RWPE2 (cell line): ENCODE data around the gene NAPG.

Experiments used
- ATAC-seq: fragments of 200-7000 bp; cut with Tn5 transposase; 3 replicates; pipeline ENCODE4 v1.9.1; 2021; ENCODE audit warnings: low read depth
- DNase-seq: peaks from one replicate; pipeline ENCODE4 v3.0.0-alpha.2; 2020; ENCODE audit warnings: low spot score
- H3K27ac ChIP-seq: fragments of 450-650 bp; 2 replicates; pipeline ENCODE4 v1.5.1; 2017; ENCODE audit warnings: mild to moderate bottlenecking; ENCODE audit not compliant: poor library complexity, severe bottlenecking
- H3K27me3 ChIP-seq: fragments of 250-450 bp; sonication (Bioruptor Pico); 2 replicates; pipeline ENCODE4 v1.5.1; 2021; ENCODE audit warnings: mild to moderate bottlenecking, moderate library complexity; ENCODE audit not compliant: insufficient read depth, poor library complexity, severe bottlenecking
- H3K36me3 ChIP-seq: fragments of 250-450 bp; sonication (Bioruptor Pico); 2 replicates; pipeline ENCODE4 v1.5.1; 2020; ENCODE audit warnings: low read depth, mild to moderate bottlenecking, moderate library complexity
- H3K4me1 ChIP-seq: fragments of 250-450 bp; sonication (Bioruptor Pico); 2 replicates; pipeline ENCODE4 v1.5.1; 2021; ENCODE audit warnings: mild to moderate bottlenecking, moderate library complexity; ENCODE audit not compliant: insufficient read depth, poor library complexity, severe bottlenecking
- H3K4me3 ChIP-seq: fragments of 250-450 bp; sonication (Bioruptor Pico); 2 replicates; pipeline ENCODE4 v1.5.1; 2021; ENCODE audit warnings: mild to moderate bottlenecking, moderate library complexity; ENCODE audit not compliant: severe bottlenecking
- H3K9me3 ChIP-seq: fragments of 250-450 bp; sonication (Bioruptor Pico); 2 replicates; pipeline ENCODE4 v1.5.1; 2021; ENCODE audit warnings: mild to moderate bottlenecking, moderate library complexity; ENCODE audit not compliant: severe bottlenecking
- TF ChIP-seq, protein P1 (sequence below): fragments of 450-650 bp; IDR thresholded peaks from one replicate; pipeline ENCODE4 v1.5.1; 2017; ENCODE audit warnings: mild to moderate bottlenecking, moderate library complexity; ENCODE audit not compliant: poor library complexity, severe bottlenecking

Gene NAPG

DNA sequence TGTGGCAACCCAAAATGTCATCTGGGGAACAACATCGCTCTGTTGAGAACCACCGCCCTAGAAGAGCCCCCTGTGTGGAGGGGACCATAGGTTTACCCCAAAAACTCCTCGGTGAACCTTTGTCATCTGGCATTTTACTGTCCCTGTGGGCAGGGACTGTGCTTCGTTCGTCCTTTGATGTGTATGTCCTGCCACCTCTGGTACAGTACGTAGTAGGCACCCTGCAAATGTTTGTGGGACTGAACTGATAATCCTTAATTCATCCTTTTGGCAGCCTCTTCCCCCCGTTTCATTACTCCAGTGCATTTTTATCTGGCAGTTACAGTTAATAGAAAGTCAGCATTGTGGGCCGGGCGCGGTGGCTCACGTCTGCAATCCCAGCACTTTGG is 728 bp downstream of the NAPG start:
- DNase-seq (no peak), ATAC-seq (0 out of 3 replicates have a peak, but pooled peaks have one; percentile 3)
- Histone ChIP-seq H3K27ac (peak overlapping the region; percentile 64), H3K9me3 (no peaks in the 10 kb centered on the region), H3K36me3 (peaks cover 9% of the 10 kb centered on the region), H3K27me3 (no peaks in the 10 kb centered on the region), H3K4me3 (peak overlapping the region; percentile 59), H3K4me1 (peaks cover 13% of the 10 kb centered on the region)
- TF ChIP-seq, protein P1, sequence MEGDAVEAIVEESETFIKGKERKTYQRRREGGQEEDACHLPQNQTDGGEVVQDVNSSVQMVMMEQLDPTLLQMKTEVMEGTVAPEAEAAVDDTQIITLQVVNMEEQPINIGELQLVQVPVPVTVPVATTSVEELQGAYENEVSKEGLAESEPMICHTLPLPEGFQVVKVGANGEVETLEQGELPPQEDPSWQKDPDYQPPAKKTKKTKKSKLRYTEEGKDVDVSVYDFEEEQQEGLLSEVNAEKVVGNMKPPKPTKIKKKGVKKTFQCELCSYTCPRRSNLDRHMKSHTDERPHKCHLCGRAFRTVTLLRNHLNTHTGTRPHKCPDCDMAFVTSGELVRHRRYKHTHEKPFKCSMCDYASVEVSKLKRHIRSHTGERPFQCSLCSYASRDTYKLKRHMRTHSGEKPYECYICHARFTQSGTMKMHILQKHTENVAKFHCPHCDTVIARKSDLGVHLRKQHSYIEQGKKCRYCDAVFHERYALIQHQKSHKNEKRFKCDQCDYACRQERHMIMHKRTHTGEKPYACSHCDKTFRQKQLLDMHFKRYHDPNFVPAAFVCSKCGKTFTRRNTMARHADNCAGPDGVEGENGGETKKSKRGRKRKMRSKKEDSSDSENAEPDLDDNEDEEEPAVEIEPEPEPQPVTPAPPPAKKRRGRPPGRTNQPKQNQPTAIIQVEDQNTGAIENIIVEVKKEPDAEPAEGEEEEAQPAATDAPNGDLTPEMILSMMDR, result no peak

GRCh38 chr18:10528439-10528838 is 2.6 kb downstream of the NAPG start:
- no peak for ATAC-seq
- H3K4me3 ChIP-seq, result no peak overlapping the region
- no peaks in the 10 kb centered on the region for H3K9me3 ChIP-seq
- DNase-seq, result no peak
- H3K36me3 ChIP-seq, result peaks cover 28% of the 10 kb centered on the region
- no peak overlapping the region for H3K27ac ChIP-seq
- H3K4me1 ChIP-seq, result peaks cover 13% of the 10 kb centered on the region
- H3K27me3 ChIP-seq, result no peaks in the 10 kb centered on the region
- TF ChIP-seq, protein P1, result no peak

DNA sequence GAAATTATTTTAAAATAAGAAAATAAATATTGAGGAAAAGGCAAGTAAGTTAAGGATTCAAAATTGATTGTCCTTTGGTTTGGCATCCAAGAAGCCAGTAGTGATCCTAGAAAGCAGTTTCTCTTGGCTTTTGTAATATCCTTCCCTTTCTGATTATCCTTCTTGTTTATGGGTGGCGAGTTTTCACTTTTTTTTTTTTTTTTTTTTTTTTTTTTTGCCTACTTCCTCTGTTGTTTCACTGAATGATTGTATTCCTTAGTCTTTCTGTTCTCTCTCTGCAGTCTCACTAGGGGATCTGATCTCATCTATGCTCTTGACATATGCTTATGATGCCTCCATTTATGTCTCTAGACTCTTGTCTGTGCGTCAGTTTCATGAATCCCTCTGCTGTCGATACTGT is 4.2 kb downstream of the NAPG start:
- TF ChIP-seq, protein P1, result no peak
- ATAC-seq (no peak), DNase-seq (no peak)
- no peak overlapping the region for H3K4me3 ChIP-seq
- no peak overlapping the region for H3K27ac ChIP-seq
- H3K36me3 ChIP-seq, result peaks cover 43% of the 10 kb centered on the region
- no peaks in the 10 kb centered on the region for H3K27me3 ChIP-seq
- H3K9me3 ChIP-seq, result no peaks in the 10 kb centered on the region
- peaks cover 13% of the 10 kb centered on the region for H3K4me1 ChIP-seq

- H3K36me3 ChIP-seq, result peaks cover 43% of the 10 kb centered on the region
- no peak overlapping the region for H3K4me3 ChIP-seq
- TF ChIP-seq, protein P1, result no peak
- no peak for DNase-seq
- ATAC-seq, result peak; percentile 63
- H3K9me3 ChIP-seq, result no peaks in the 10 kb centered on the region
- H3K4me1 ChIP-seq, result peaks cover 13% of the 10 kb centered on the region
- no peaks in the 10 kb centered on the region for H3K27me3 ChIP-seq
- H3K27ac ChIP-seq, result no peak overlapping the region
Observed at GRCh38 chr18:10530852-10531251, 5.0 kb downstream of the NAPG start.

DNA sequence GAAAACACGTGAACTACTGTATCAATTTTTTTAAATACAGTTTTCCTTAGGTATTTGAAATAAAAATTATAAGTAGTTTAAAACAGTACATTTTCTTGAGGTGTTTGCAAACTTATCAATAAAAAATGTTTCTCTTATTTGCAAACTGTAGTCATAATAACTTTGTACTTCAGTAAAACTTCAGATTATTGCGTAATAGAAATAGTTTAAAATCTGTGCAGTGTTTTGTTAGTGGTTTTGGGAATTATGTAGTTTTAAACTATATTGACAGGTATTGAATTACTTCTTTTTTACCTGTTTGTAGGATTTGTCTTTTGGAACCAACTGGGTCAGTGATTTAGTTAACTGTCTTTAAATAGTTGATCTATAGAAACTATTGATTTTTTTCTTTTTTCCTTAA is 7.3 kb downstream of the NAPG start:
- no peaks in the 10 kb centered on the region for H3K27me3 ChIP-seq
- peaks cover 55% of the 10 kb centered on the region for H3K36me3 ChIP-seq
- no peak overlapping the region for H3K4me3 ChIP-seq
- no peak overlapping the region for H3K27ac ChIP-seq
- no peak for ATAC-seq
- TF ChIP-seq, protein P1, result no peak
- H3K4me1 ChIP-seq, result peaks cover 10% of the 10 kb centered on the region
- H3K9me3 ChIP-seq, result no peaks in the 10 kb centered on the region
- DNase-seq, result no peak
